NOMO-1 (cell line): Measurements from ENCODE around the gene SREBF1.
A peak's percentile ranks its signal among the peaks of the same experiment; 100 is the strongest.

Experiments used
- DNase-seq, 2 experiments: peaks; one replicate each; lab custom pipeline; 2025; ENCODE audit not compliant: unreplicated experiment in 2 of 2; lab: John Stamatoyannopoulos, UW

SREBF1 gene

DNA sequence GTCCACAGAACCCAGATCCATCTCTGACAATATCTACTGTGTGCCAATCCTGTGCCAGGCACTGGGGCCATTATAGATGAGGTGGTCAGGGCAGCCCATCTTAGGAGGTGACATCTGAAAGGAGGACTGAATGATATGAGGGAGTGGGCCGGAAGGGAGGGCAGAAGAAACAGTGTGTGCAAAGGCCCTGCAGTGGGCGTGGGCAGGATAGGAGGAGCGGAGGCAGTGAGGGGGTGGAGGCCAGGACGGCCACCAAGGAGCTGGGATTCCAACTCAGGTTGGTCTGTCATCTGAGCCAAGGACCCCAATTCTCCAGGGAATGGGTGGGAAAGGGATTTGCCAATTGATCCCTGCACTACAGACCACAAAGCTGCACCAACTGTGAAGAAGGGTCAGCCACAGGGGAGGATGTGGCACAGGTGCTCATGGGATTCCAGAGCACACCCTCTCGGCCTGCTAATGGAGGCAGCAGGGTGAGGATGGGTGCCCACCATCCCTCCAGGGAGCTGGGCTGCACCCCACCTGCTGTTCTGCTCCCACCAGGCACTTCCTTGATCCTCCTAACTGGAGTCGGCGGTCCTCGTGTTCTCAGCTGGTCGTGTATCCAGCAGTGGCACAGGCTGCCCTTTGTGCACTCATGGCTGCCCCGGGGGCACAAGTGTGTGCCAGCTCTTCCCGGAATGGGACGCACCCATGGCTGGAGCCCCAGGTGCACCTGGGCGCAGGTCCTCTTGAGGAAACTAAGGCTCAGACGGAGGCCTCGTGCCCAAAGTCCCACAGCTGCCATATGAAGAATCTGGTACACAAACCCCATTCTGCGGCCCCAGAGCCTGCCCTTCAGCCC lies 9.6 kb downstream of the SREBF1 start:
- no peak for DNase-seq

DNA sequence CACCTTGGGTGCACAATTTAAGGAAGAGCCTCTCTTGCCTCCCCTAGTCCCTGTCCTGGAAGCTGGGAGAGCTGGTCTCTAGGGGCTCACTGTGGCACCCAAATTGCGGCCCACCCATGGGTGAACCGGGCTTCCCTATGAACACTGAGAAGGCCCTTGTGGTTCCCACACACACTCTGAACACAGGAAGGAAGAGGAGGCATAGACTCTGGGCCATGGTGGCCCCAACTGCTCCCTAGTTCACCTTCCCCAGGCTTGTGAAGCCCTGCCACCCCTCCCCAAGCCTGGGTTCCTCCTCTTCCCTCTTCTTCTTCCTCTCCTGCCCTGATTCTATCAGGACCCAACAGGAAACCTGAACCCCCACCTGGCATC lies 10.5 kb downstream of the SREBF1 start:
- no peak for DNase-seq

DNA sequence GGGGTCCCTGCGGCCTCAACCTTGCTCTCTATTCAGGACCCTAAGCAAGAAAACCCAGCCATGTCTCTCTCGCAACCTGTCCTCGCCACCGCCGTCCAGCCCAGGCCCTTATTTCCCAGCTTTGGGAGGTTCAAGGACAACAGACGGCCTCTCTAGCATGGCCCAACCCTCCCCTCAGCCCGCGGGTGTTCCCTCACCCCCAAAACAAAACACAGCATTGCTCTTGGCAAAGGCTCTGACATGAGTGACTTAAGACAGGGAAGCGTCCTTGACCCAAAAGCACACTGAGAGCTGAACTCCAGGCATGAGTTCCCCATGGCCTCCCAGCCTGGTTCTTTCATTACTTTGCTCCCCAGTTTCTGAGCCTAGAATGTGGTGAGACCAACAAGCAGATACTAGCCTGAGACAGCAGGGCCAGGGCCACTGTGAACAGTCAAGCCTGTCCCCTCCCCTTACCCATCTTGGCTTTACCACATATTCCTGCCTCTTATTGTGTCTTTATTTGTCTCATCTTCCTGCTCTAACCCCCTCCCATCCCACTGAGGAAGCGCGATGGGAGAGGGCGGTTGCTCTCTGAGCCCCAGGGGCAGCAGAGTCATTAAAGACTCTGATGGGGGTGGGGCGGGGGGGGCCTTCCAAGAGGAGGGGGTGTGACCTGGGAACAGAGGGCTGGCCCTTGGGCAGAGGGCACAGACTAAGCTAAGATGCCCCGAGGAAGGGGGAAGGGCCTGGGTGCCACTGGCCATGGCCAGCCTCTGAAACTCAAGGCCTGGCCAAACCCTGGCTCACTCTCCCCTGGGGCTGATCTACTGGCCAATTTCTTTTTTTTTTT lies 11.8 kb downstream of the SREBF1 start:
- no peak for DNase-seq

DNA sequence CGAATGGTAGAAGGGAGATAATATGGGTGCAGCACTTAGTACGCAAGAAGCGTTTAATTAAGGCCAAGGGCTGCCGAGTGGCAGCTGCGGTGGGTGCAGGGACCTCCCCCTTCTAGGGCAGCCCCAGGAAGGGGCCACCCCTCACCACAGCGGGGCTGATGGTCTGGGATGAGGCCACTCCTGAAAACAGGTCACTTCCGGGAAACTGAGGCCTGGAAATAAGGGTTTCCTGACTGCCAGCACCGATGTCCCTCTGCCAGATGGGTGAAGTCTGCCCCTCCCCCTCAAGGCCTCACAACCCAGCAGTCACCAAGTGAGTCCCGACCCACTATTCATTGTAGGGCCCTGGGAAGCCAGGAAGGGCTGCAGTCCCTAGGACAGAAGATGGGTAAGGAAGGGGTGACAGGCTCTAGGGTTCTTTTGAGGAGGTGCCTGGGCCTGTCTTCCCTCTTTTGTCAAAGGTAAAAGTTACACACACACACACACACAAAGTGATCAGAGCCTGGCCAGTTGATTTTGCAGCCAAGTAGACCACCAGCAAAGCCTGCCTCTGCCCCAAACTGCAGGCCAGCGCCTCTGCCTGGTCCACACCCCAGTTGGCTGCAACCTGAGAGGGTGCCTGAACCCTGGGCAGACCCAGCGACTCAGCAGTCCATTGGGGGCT lies 12.5 kb downstream of the SREBF1 start:
- no peak for DNase-seq

DNA sequence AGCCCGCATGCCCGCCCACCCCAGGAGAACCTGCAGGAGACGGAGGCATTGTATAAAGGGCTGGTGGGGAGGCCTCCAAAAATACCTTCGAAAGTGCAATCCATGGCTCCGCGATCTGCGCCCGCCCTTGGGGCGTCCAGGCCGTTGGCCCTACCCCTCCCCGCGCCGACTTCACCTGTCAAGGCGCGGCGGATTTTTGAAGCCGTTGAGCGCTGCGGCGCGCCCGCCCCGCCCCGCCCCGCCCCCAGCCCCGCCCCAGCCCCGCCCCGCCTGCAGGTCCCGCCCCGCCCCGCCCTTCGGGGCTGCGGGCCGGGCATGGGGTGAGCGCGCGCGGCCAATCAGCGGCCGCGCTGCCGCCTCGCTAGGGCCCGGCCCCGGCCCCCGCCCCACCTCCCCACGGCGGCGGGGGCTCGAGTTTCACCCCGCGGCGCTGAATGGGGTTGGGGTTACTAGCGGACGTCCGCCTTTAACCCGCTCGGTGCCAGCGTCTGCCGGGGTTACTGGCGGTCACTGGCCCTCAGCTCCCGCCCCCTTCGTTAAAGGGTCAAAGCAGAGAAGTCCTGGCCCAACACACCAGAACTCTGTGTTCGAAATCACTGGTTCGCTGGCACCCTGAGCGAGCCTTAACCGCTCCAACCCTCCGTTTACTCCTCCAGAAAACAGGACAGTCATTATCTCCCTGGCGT lies 13.2 kb downstream of the SREBF1 start:
- peak; percentile 89 to 91 for DNase-seq

DNA sequence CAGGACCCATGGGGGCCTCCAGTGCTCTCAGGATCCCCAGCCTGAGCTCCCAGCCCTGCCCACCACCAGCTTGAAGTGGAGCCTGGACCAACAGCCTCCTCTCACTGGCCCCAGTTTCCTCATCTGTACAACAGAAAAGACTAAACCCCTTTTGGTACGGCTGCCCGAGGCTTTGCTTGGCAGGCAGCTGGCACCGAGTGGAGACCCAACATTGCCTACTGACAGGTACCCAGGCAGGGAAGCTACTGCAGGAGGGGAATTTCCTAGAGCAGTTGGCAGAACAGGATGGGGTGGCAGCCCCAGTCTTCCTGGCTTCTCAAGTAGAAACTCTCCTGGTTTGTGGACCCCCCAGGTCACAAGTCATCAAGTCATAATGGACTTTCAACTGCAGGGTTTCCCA lies 14.2 kb downstream of the SREBF1 start:
- no peak for DNase-seq

DNA sequence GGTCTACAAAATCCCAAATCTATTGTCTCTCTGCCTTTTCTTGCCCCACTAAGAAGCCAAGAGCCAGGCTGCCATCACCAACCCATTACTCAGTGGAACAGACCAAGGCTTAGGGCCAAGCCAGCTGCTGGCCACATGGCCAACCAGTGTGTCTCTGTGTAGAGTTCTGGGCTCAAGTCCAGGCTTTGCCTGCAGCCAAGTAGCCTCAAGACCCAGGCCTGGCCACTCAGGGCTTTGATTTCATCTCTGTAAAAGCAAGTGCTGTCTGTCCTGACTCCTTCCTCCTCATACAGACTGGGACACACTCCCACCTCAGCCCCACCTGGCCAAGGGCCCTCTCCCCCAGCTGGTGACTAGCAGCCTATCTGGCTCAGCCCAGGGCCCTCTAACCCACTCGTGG lies 14.6 kb downstream of the SREBF1 start:
- DNase-seq = no peak

DNA sequence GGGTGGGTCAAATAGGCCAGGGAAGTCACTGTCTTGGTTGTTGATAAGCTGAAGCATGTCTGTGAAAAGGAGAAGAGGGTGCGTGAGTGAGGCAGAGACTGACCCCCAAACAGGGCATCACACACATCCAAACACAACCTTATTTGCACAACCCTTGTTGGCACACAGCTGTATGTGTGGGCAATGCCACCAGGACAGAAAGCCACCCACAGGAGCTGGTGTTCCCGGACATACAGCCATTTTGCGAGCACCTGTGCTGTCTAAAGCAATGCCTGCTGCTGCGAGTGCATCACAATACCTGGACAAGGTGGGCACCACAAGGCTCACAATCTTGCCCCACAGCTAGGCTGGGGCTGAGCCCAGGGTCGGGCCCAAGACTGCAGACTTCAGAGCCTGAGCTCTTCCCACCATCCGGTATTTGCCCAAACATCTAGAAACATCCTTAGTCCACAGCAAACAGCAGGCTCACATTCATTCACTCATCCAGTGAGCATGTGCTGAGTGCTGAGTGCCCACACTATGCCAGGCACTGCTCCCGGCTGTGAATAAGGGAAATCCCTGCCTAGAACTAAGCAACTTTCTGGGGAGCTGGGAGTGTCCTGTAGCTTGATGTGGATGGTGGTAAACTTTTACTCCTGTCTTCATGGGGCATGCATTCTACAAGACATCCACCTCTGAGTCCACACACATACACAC lies 16.2 kb downstream of the SREBF1 start:
- no peak for DNase-seq

DNA sequence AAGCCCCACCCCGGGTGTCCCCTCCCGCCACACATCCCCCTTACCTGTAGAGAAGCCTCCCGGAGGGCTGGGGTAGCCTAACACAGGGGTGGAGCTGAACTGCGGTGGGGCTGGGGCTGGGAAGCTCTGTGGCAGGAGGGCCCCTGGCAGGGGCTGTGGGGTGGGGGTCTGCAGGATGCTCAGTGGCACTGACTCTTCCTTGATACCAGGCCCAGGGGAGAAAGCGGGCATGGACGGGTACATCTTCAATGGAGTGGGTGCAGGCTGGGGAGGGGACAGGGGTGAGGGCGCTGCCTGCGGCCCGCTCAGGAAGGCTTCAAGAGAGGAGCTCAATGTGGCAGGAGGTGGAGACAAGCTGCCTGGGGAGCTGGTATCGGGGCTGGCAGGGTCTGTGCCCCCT lies 16.7 kb downstream of the SREBF1 start:
- no peak for DNase-seq

DNA sequence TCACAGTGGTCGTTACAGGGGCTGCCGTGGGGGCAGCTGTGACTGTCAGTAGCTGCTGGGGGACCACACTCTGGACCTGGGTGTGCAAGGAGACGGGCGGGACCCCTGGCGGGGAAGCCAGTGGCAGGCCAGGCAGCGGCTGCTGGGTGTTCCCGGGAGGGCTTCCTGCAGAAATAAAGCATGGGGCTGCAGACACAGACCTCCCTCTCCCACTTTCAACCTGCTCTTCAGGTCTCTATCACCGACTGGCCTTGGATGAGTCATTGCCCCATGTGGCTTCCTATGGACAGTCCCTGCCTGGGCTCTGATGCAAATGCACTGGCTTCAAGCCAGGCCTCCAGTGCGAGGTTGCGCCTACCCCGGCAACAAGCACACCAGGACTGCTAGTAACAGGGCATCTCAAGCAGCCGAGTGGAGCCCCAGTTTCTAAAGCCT lies 17.2 kb downstream of the SREBF1 start:
- peak; percentile 22 to 42 for DNase-seq

DNA sequence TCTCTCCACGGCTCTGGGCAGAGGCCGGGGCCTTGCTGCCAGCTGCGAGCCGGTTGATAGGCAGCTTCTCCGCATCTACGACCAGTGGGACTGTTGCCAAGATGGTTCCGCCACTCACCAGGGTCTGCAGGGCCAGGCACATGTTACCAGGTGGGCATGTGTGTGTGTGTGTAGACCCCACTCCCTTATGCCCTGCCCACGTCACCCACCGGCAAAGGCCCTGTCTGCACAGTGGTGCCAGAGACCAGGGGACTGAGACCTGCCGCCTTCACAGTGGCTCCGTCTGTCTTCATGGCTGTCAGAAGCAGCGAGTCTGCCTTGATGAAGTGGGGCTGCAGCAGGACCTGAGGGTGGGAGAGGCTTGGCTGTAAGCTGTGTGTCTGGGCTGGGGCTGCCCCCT lies 17.7 kb downstream of the SREBF1 start:
- no peak for DNase-seq

DNA sequence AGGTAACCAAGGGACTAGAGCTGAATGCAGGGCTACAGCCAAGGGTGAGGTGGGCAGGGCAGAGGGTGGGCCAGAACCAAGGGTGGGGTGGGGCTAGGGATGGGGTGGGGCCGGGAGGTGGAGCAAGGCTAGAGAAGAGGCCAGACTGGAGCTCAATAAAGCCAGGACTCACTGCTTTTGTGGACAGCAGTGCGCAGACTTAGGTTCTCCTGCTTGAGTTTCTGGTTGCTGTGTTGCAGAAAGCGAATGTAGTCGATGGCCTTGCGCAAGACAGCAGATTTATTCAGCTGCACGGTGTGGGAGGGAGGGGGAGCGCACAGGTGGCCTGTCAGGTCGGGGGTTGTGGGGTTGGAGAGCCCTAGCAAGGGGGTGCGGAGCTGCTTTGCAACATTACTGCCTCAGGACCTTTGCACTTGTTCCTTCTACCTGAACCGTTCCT lies 18.7 kb downstream of the SREBF1 start:
- no peak for DNase-seq

DNA sequence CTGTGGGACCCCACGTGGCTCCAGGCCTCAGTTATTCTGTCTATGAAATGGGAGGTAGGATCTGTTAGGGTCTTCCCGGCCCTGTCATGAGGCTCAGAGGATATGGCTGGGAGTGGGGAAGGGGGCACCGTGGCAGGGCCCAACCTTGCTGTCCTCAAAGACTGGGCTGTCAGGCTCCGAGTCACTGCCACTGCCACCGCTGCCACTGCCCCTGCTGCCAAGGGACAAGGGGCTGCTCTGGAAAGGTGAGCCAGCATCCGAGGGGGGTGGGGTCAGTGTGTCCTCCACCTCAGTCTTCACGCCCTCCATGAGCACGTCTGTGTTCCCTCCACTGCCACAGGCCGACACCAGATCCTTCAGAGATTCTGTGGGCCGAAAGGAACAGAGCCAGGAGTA lies 19.2 kb downstream of the SREBF1 start:
- DNase-seq = no peak

DNA sequence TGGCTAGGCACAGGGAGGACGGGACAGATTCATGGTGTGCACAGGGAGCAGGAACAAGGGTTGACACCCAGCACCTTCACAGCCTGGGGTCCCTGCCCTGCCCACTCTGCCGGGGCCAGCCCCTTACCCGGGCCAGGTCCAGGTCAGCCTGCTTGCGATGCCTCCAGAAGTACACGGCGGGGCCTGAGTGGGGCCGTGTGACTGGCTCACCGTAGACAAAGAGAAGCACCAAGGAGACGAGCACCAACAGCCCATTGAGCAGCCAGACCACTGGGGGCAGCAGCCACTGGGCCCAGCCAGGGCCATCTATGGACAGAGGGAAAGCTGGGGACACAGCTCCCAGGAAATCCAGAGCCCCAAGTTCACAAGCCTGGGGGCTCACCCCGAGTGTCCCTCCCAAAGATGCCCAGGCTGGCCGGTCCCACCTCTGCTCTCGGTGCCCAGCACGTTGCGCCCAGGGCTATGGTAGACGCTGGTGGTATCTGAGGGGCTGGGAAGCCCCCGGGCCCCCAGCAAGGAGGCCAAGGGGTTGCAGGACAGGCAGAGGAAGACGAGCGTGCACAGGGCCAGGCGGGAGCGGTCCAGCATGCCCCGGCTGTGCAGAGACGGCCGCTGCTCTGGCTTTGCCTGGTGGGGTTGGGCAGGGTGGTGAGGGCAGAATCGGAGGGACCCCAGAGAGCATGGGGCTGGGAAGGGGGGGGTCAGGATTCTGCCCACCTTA lies 19.8 kb downstream of the SREBF1 start:
- DNase-seq = no peak

DNA sequence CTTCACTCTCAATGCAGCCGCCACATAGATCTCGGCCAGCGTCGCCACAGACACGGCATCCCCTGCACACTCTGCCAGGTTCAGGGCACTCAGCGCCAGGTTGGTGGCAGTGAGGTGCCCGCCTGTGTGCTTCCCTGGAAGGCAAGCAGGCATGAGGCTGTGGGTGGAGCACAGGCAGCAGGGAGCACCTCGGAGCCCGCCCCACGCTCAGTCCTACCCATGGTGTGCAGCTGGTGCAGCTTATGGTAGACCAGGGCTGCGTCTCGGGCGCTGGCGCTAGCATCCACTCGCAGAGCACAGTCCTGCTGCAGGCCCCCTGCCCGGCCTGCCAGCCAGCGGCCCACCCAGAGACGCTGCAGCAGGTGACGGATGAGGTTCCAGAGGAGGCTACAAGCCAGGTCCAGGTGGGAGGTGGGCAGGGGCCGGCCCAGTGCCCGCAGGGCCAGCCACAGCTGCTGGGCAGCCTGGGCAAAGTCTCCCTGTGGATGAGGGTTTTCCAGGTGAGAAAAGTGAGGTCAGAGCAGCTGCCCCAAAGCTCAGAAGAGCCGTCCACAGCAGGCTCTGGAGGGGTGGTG lies 20.5 kb downstream of the SREBF1 start:
- DNase-seq = no peak

DNA sequence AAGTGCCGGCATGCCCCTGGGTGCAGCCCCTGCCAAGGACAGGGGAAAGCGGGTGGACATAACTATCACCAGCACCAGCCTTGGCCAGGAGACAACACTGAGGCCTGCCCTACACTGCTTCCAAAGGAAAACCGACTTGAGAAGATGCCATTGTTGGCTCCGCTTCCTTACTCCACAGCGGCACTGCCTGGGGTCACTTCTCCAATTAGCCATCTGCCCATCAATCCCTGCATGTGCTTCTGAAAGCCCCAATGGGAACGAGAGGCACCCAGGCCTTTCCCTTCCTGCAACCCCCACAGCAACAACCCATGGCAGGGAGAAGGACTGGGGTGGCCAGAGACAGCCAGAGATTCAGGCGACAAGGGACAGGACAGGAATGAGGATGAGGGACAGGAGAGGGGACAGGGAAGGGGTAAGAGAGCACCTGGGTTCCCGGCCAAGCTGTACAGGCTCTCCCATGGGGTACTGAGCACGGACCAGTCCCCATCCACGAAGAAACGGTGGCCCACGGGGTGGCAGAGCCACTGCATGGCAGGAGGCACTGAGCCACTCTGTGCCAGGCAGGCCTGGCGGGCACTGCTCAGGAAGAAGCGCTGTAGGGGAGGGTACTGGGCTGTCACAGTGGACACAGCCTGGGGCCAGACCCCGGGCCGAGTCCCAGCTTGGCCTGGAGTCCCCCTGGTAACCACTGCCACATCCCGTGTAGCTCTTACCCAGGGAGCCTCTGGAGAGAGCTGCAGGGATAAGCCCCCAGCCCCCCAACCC lies 21.2 kb downstream of the SREBF1 start:
- DNase-seq = no peak

DNA sequence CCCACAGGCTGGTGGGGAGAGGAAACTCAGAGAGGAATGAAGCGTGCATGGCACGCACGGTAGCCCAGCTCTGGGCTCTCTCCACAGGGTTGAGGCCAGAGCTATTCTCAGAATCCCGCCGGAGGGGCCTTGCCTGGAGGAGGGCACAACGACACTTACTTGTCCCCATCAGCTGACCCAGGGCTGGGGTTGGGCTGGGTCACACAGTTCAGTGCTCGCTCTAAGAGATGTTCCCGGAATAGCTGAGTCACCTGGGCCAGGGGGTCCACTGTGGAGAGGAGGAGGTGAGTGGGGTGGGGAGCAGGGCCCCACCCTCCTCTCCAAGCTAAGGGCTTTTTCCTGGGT lies 21.8 kb downstream of the SREBF1 start:
- DNase-seq = no peak

DNA sequence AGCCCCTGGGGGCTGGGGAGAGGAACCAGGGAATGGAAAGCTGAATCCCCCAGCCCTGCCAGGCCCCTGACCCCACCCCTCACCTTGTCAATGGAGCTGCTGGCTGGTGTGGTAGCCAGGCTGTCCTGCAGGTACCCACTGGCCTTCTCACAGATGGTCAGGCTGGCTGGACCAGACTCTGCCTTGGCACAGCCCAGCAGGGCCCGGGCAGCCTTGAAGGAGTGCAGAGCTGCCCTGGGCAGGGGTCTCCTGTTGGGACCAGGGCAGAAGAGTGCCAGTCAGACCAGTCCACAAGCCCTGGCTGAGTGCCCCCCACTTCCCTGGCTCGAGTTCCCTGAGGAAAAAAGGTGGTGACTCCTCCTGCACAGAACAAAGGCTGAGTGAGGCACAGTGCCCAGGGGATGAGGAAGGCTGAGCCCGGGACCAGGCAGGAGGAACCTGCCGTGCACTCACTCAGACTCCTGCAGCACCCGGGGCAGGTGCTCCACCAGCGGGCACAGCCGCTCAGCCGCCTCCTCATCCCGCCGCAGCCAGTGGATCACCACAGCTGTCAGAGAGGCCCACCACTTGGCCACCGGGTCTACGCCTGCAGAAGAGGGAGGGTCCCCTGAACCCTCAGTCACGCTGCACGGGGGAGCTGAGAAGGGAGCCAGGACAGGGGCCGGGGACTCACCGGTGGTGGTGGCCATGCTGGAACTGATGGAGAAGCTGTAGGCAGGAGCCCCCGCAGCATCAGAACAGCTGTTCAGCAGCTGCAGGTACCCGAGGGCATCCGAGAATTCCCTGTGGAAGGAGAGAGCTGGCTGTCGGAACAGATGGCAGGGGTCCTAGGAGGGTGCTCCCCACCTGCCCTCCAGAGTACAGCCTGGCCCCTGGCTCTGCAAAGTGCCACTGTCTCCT lies 22.4 kb downstream of the SREBF1 start:
- no peak for DNase-seq
